Measurements from ENCODE around the gene NDUFB8.

NDUFB8 gene

DNA sequence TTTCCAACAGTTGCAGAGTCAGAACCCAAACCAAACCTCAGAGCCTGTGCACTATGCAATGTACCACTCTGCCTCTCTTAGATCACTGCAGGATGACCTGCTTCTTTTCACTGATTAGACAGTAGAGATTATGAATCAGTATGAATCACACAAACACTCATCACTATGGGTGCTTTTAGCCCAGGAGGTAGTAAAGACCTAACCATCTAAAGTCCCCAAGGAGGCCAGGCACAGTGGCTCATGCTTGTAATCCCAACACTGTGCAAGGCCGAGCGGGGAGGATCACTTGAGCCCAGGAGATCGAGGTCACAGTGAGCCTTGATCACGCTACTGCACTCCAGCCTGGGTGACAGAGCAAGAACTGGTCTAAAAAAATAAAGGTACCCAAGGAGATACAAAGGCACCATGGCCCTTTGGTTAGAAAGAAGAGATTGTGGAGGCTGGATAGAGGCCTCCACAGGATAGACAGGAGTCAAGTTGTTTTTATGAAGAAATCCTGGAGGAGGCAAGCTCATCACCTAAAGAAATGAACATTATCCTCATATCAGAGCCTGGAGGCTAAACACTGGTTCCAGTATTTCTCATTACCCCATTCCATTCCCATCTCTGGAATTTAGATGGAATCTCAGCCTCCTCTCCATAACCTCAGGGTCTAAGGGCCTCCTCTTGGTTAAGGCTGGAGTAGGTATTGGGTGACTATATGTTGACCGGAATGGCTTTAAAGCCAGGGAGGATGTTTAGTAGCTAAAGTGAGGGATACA, 22.9 kb downstream of the NDUFB8 start:
- DNase-seq = no peak

DNA sequence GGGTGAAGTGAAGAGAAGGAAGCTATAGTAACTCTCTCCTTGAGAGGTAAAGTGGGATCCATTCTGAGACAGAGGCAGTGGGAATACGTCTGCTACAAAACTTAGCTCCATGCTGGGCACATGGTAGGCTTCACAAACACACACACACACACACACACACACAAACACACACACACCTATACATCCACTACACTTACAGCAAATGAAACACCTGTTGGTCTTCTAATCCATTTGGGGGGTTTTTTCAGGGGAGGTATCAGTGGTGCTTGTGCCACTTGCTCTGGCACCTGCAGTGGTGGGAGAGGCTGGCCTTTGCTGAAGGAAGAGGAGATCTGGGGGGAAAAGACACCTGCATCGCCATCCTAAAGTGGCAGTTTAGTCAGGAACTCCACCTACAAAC, 24.5 kb downstream of the NDUFB8 start:
- DNase-seq = no peak

DNA sequence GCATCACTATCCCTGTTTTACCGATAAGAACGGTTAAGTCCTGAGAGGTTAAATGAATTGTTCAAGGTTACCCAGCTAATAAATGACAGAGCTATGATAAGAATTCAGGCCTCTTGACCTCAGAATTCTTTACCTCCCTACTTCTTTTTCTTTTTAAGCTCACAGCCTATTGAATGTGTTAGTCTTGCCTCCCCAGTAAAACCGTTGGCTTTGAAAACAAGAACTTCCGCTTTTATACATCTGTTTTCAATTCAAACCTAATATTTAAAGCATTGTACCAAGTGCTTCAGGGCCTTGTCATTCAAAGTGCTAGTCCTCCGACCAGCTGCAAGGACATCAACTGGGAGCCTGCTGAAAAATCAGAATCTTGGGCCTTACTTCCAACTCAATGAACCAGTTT, 25.6 kb downstream of the NDUFB8 start:
- DNase-seq = no peak

DNA sequence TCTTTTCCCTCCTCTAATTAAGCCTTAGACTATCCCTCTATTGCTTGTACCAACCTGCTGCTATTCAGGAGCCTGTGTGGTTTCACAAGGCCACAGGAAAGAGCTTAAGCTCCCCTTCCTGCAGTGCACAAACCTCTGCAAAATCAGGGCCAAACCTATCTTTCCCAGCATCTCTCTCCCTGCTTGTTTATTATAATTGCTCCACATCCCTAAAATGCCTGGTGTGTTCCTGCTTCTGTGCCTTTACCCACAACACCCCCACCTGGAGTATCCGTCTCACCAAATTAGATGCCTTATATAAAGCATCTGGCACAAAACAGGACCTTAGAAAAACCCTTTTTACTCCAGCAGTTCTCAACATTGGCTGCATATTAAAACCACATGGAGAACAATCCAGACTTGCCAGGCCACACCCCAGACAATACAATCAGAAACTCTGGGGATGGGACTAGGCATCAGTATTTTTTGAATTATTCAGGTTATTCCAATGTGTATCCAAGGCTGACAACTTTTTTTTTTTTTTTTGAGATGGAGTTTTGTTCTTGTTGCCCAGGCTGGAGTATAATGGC, 26.7 kb downstream of the NDUFB8 start:
- DNase-seq = no peak

DNA sequence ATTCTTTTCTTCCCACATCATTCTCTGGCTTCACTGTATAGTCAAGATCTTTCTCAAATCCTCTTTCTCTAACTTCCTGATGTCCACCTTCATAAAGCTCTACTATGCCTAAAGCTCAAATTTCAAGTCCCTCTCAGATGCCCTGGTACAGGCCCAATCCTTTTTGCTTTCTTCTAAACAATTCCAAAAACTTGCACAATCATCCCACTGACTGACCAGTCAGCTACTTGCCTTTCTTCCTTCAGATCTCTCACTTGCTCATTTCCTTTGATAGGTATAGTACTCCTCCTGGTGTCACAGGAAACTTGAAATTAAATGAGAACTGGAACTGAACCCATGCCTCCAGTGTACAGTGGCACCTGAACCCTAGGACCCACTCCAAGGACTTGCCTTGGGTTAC, 28.2 kb downstream of the NDUFB8 start:
- DNase-seq = no peak

DNA sequence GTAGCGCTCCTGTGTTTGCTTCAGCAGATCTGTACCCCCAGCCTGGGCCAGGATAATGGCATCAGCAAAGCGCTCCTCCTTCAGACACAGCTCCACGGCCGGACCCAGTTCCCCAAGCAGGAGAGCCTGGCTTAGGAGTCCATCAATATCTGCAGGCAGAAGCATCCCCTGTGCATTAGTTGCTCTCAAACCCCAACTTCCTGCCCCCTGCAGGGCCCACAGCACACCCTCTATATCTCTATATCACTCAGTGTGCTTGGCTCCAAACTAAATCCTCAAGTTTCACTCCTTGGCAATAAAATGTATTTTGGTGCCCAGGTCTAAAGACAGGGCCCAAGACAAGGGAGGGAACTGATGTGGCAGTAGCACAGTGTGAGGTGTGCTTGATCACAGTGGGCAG, 31.6 kb downstream of the NDUFB8 start:
- DNase-seq = no peak

DNA sequence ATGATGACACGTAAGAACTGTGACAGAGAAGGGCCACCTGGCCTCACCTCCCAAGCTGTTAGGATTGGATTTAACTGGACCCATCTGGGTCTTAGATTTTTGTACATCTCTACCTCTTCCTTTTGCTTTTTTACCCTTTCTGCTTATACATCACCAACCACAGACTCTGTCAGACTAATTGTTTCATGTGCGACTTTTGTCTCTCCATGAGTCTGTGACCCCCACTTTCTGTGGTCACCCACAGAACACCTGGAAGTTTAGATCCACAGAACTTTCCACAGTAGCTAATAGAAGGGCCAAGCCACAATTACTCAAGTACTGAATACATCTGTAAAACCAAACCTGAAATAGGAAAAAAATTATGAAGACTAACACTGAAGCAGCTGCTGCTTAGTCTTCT, 33.1 kb downstream of the NDUFB8 start:
- no peak for DNase-seq

DNA sequence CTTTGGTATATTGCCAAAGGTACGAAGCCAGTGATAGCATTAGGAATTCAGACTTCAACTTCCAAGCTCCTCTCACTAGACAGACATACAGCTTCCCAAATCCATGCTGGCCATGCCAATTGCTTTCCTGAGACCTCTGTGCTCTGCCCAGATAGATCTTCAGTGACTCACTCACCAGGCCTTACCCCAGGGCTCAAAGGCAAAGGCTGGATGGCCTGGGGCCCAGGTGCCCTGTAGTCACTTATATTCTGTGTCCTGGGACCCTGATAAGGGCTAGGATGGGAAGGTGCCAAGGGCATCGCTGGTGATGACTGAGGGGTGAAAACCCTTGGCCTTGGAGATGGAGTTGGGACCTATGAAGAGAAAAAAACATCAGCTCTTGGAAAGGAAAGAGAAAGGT, 39.1 kb downstream of the NDUFB8 start:
- DNase-seq = no peak

DNA sequence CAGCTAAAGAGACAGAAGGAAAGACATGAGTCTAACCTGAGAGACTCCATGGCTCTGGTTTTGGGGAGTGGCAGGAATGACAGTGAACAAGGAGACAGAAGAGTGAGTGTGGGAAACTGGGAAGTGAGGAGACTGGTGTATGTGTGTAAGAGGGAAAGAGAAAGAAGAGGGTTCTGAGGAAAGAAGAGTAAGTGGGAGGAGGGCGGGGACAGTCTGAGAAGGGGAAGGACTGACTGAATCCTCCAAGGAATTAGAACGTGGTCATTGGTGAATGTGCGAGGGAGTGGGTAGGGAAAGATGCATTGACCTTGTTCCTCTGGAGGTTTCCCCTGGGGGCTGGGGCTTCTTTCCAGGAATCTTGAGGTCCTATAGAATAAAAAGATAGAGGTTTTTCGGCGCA, 40.3 kb downstream of the NDUFB8 start:
- DNase-seq = no peak

DNA sequence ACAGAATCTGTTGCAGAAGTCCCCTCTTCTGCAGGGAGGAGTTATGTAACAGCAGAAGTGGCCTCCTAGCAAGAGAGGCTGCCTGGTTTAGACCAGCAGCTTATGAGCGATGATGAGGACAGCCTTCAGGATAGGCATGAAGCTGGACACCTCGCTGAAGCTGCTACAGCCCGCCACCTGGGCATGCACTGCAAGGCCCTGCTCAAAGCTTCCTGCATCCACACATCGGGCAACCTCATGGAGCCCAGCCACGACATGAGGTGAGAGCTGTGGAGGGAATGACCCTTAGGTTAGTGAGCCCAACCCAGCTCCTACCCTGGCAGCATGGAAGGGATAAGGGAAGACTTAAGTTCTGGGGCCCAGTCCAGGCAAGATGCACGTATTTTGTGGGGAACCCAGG, 42.1 kb downstream of the NDUFB8 start:
- no peak for DNase-seq

DNA sequence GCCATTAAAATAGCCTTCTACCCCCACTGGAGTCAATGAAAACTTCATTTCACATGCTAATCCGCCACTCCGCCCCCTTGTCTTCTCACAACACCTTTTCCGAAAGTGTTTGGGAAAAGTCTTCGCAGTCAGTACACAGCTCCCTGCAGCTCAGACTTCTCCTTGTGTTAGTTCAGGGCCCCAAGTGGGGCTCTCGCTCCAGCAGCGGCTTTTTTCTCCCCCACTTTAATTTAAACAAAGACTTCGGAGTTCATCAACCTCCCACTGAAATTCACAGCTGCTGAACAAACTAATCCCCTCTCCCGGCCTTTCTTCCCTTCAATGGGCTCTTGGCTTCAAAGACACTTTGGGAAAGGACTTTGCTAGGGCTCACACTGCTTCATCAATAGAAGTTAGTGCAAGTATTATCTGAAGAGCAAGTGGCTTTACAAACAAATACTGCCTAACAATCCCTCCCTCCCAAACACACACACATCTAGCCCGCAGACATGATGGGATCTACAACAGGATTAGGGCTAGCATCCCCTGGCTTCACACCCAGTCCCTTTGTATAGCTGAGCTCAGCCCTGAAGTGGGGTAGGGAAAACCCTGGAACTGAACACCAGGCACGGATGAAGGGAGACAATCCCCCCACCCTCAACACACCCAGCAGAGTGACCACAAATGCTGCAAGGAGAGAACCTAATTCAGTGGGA, 43.7 kb downstream of the NDUFB8 start:
- DNase-seq = no peak

DNA sequence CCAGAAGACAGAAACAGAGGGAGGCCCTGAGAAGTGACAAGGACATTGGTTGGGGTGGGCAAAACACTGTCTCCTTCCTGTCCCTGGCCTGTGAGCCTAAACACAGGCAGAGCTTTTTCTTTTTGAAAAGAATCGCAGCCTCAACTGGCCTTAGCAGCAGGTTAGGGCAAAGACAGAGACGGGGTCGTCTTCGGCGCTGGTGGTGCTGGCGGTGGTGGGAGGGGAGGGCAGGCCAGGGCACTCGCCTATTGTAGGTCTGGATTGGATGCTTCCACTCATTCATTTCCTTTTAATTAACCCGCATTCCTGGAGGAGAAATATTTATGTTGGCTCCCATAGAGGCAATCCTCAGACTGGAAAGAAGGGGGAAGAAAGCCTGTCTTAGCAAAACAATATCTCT, 44.3 kb downstream of the NDUFB8 start:
- no peak for DNase-seq

DNA sequence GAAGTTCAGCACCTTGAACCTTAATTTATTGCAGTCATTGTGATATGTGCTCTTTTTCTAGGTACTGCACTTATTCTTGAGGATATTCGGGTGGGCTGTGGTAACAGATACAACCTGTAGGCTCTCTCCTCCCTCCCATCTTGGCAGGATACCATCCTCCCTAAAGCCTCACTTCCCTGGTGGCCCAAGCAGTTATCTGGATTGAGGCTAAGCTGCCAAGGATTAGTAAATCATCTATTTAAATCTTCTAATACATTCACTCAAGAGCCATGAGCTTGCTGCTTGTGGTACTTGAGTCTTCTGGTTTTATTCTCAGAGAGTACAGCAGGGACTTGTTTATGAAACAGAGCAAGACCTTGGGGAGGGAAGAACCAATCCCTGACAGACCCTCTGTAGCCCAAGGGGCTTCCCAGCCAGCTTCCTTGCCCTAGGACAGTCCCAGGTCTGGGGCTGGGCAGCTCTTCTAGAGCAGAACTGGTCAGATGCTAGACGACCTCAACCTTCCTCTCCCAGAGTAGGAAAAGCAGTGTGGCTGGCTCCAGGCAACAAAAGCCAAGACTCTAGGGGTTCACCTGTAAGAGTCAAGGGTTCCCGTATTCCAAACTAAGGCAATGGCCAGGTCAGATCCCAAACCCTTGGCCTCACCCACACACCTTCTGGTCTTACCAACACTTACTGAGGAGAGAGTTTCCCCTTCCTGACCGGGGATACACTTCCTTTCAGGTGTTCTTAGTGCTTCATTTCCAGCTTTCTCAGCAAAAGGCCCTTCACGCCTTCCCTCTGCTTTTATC, 45.6 kb downstream of the NDUFB8 start:
- DNase-seq = no peak

DNA sequence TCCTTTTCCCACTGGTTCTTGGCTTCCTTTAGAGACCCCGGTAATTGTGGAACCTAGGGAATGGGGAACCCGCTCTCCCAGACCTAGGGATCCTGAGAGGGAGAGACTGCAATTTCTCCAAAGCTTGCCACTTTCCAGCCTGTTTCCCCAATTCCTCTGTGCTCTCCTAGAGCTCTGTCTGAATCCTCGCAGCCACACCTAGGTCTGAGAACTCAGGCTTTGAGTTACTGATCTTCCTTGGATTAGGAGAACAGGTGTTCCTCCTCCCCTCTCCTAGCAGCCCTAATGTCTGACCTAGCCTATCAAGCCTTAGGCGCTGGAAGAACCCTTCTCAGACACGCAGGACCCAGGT, 46.9 kb downstream of the NDUFB8 start:
- no peak for DNase-seq

DNA sequence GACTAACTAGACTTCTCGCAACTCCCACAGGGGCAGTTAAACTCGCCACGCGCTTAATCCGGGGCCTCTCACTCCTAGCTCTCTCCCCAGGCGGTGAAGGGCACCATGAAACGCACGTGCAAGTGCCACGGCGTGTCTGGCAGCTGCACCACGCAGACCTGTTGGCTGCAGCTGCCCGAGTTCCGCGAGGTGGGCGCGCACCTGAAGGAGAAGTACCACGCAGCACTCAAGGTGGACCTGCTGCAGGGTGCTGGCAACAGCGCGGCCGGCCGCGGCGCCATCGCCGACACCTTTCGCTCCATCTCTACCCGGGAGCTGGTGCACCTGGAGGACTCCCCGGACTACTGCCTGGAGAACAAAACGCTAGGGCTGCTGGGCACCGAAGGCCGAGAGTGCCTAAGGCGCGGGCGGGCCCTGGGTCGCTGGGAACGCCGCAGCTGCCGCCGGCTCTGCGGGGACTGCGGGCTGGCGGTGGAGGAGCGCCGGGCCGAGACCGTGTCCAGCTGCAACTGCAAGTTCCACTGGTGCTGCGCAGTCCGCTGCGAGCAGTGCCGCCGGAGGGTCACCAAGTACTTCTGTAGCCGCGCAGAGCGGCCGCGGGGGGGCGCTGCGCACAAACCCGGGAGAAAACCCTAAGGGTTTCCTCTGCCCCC, 47.4 kb downstream of the NDUFB8 start:
- peak; percentile 75 for DNase-seq

DNA sequence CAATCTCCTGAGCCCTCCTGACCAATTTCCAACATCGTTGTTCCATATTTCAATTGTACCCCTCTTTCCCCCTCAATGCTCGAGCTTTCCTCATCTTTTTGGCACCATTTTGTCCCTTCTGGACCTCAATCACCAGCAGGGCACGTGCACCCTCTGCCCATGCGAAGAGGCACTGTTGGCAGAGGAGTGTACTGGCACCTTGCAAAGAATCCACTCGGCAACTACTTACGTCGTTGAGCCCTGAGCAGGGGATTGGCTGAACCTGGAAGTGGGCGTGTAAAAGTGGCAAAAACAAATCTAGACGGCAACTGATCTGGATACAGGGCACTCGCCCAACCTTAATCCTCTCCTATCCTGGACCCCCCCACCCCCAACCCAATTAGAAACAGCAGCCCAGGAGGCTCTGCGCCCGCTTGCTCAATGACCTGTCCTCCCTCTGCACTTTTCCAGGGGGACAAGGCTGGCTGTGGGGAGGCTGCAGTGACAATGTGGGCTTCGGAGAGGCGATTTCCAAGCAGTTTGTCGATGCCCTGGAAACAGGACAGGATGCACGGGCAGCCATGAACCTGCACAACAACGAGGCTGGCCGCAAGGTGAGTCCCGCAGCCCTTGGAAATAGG, 48.1 kb downstream of the NDUFB8 start:
- DNase-seq = peak; percentile 78

DNA sequence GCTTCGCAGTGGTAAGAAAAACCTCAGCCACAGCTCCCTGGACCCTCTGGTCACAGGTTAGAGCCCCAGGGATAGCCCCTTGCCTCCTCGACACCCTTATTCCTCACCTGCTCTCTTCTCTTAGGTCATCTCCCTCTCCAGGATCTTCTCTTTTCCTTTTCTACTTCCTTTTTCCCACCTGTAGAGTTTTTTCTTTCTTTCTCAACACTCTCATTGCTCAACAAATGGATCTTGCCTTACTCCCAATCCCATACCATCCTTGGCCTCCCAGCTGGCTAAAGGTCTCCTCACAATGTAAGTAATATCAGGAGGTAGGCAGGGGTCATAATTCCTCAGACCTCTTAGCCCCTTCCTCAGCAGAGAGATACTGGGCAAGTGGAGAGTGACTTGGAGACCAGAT, 49.7 kb downstream of the NDUFB8 start:
- DNase-seq = no peak

DNA sequence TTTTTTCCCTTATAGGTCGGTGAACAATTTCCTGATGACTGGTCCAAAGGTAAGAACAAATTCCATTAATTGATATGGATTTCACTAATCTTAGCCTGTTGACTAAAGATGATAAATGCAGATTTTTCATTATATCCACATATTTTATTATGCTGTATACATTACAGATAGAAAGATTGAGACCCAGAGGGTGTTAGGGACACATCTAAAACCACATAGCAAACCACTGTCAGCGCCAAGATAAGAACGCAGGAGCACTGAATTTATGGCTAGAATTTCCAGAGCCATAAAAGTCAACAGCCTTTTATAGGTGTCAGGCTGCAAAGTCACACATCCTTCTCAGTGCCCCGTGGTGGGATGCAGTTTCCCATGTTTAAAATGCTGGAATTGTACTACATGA, 50.6 kb downstream of the NDUFB8 start:
- DNase-seq = no peak

DNA sequence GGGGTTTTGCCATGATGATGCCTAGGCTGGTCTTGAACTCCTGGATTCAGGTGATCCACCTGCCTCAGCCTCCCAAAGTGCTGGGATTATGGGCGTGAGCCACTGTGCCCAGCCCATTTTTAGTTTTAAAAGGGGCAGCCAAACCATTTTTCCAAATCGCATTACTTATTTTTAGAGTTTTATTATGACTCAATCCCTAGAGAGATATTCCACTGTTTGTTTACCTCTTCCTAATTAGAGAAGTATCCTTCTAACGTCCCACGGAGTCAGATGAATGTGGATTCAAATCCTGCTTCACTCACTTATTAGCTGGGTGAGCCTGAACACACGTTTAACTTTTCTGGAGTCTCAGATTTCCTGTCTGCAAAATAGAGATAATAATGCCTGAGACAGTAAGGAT, 51.7 kb downstream of the NDUFB8 start:
- DNase-seq = no peak
